Fibroblast of villous mesenchyme (primary cell): ENCODE results near the gene PRKCB. TPM values are rescaled to one million over a fixed set of nuclear protein-coding genes. Genes with fewer than 3 reads are reported as not detected.
A peak's percentile ranks its signal among the peaks of the same experiment; 100 is the strongest.

ENCODE experiments used
- DNase-seq: peaks from one replicate; pipeline ENCODE4 v3.0.0-alpha.2; 2010; ENCODE audit warnings: low read depth
- H3K4me3 ChIP-seq: 2 replicates; pipeline ENCODE4 v1.5.1; 2011; ENCODE audit warnings: low read depth, mild to moderate bottlenecking, low read length
- CTCF ChIP-seq: IDR thresholded peaks from 2 replicates; pipeline ENCODE4 v1.5.1; 2012; ENCODE audit warnings: low read depth, mild to moderate bottlenecking, low read length; ENCODE audit not compliant: insufficient read depth
- total RNA-seq: library from RNA; depleted of rRNA; stranded (reverse); fragments of >200 nt; gene quantifications from 2 replicates; pipeline ENCODE4 v1.2.3, GENCODE V29; 2012

Gene PRKCB
- total RNA-seq, 1 donor = not detected

GRCh38 chr16:23802776-23803175, 33.0 kb upstream of the PRKCB start:
- no peak for TF ChIP-seq CTCF
- no peak overlapping the region for H3K4me3 ChIP-seq
- no peak for DNase-seq

- TF ChIP-seq CTCF = peak; percentile 48
- no peak overlapping the region for H3K4me3 ChIP-seq
- peak; percentile 7 for DNase-seq
Observed at GRCh38 chr16:23803591-23804123, 32.1 kb upstream of the PRKCB start.

- H3K4me3 ChIP-seq = no peak overlapping the region
- DNase-seq = no peak
- no peak for TF ChIP-seq CTCF
Observed at GRCh38 chr16:23807028-23807427, 28.8 kb upstream of the PRKCB start.

GRCh38 chr16:23821467-23821866, 14.3 kb upstream of the PRKCB start:
- no peak for TF ChIP-seq CTCF
- H3K4me3 ChIP-seq = no peak overlapping the region
- DNase-seq = no peak

GRCh38 chr16:23821875-23822688, 13.7 kb upstream of the PRKCB start:
- no peak overlapping the region for H3K4me3 ChIP-seq
- no peak for TF ChIP-seq CTCF
- no peak for DNase-seq

- H3K4me3 ChIP-seq = no peak overlapping the region
- DNase-seq = no peak
- TF ChIP-seq CTCF = no peak
Observed at GRCh38 chr16:23823475-23824384, 12.1 kb upstream of the PRKCB start.
